Thyroid gland (tissue), 4 donors: ENCODE measurements around the gene SNX24. TPM values are rescaled to one million over a fixed set of nuclear protein-coding genes. Genes with fewer than 3 reads are reported as not detected.
"Not testable (repeated sequence)": the region's sequence is repeated elsewhere in the genome, so short reads cannot be mapped to it uniquely, and the experiment has no call there.

ENCODE experiments used
- DNase-seq, 2 donors: peaks; one replicate each; pipeline ENCODE4 v3.0.0-alpha.2; 2019
- H3K27ac ChIP-seq, 3 donors: fragments of 200-600 bp; sonication (generic); 1 replicate in 2 of 3; 2 replicates in 1 of 3; pipeline ENCODE4 v1.5.1; 2016 to 2019; ENCODE audit warnings: mild to moderate bottlenecking in 1 of 3, moderate library complexity in 1 of 3
- H3K27me3 ChIP-seq: fragments of 200-600 bp; sonication (generic); one replicate; pipeline ENCODE4 v1.5.1; 2019
- H3K36me3 ChIP-seq, 2 donors: fragments of 200-600 bp; sonication (generic); one replicate each; pipeline ENCODE4 v1.5.1; 2016 to 2019
- H3K4me1 ChIP-seq, 2 donors: fragments of 200-600 bp; sonication (generic); one replicate each; pipeline ENCODE4 v1.5.1; 2017 to 2019
- H3K4me3 ChIP-seq, 3 donors: fragments of 200-600 bp; sonication (generic); replicated peaks in 1 of 3; 1 replicate in 2 of 3; 2 replicates in 1 of 3; pipeline ENCODE4 v1.5.1; 2016; ENCODE audit warnings: mild to moderate bottlenecking in 1 of 3
- H3K9me3 ChIP-seq: fragments of 200-600 bp; sonication (generic); one replicate; pipeline ENCODE4 v1.5.1; 2017
- CTCF ChIP-seq, 6 experiments: fragments of 200-600 bp in 3 of 6; fragments of 450-650 bp in 3 of 6; sonication (generic) in 3 of 6; IDR thresholded peaks; one replicate each; pipeline ENCODE4 v1.5.1; 2016 to 2019; ENCODE audit warnings: antibody characterized with exemption in 6 of 6, mild to moderate bottlenecking in 2 of 6, inconsistent platforms in 1 of 6, moderate library complexity in 1 of 6
- POLR2A ChIP-seq, 2 donors: fragments of 450-650 bp; IDR thresholded peaks; one replicate each; pipeline ENCODE4 v1.6.1; 2017; ENCODE audit warnings: antibody characterized with exemption in 2 of 2, mild to moderate bottlenecking in 2 of 2, moderate library complexity in 1 of 2
- whole genome bisulfite sequencing, 2 donors: methylation state at CpG; one replicate each; pipeline ENCODE4 v1.1.5; 2017; 5-methylcytosine and 5-hydroxymethylcytosine counted together
- intact Hi-C: fragments of 100-400 bp; cut with DNase I; formaldehyde crosslinking; loops from one replicate; pipeline ENCODE4 v1.15.1; 2023
- total RNA-seq, 4 donors: library from RNA; depleted of rRNA; stranded (reverse); fragments of >200 nt; gene quantifications; one replicate each; pipeline ENCODE4 v1.2.3, GENCODE V29; 2016

Gene SNX24
- total RNA-seq, 4 donors from 2014 or later, result 17.1 to 39.7 (median 33.1) TPM

- whole genome bisulfite sequencing, 2 donors, result 66 to 68% methylated on average over 1 of the region's 1 CpG
- H3K36me3 ChIP-seq, result no peaks in the 10 kb centered on the region
- no peaks in the 10 kb centered on the region for H3K9me3 ChIP-seq
- H3K4me3 ChIP-seq, result no peak overlapping the region
- no peak for TF ChIP-seq CTCF (IDR thresholded peaks at IDR 0.05)
- TF ChIP-seq POLR2A (IDR thresholded peaks at IDR 0.05), result no peak
- H3K4me1 ChIP-seq, result peaks cover 12 to 17% of the 10 kb centered on the region in 2 donors
- peak; percentile 8 to 12 for DNase-seq
- no peaks in the 10 kb centered on the region for H3K27me3 ChIP-seq
- H3K27ac ChIP-seq, result no peak overlapping the region
- intact Hi-C loops, result loop anchor here (5.0 kb wide), 1 partner anchor 77 kb away; no protein-coding TSS in a partner anchor
Measured at GRCh38 chr5:122849771-122850170, 4.4 kb downstream of the SNX24 start.

- H3K9me3 ChIP-seq, H3K27me3 ChIP-seq, H3K36me3 ChIP-seq, intact Hi-C loops, DNase-seq, H3K27ac ChIP-seq, H3K4me3 ChIP-seq, H3K4me1 ChIP-seq: not testable (repeated sequence)
- 96% methylated on average over 8 of the region's 8 CpGs for WGBS, 2 donors
Measured at GRCh38 chr5:122857538-122857937, 12.1 kb downstream of the SNX24 start.

GRCh38 chr5:122858451-122858850 is 13.0 kb downstream of the SNX24 start:
- 72 to 78% methylated on average over 1 of the region's 1 CpG for WGBS, 2 donors
- intact Hi-C loops, result no loop called here
- TF ChIP-seq CTCF (IDR thresholded peaks at IDR 0.05), result no peak
- no peak for TF ChIP-seq POLR2A (IDR thresholded peaks at IDR 0.05)
- no peaks in the 10 kb centered on the region for H3K9me3 ChIP-seq
- H3K27ac ChIP-seq, result no peak overlapping the region
- H3K4me3 ChIP-seq, result no peak overlapping the region
- no peak for DNase-seq
- H3K27me3 ChIP-seq, result no peaks in the 10 kb centered on the region
- H3K4me1 ChIP-seq, result no peaks in the 10 kb centered on the region
- H3K36me3 ChIP-seq, result no peaks in the 10 kb centered on the region

- Histone ChIP-seq H3K4me3 (no peak overlapping the region), H3K27me3 (no peaks in the 10 kb centered on the region), H3K4me1 (no peaks in the 10 kb centered on the region), H3K27ac (no peak overlapping the region), H3K9me3 (no peaks in the 10 kb centered on the region), H3K36me3 (no peaks in the 10 kb centered on the region)
- no peak for TF ChIP-seq POLR2A (IDR thresholded peaks at IDR 0.05)
- no peak for TF ChIP-seq CTCF (IDR thresholded peaks at IDR 0.05)
- 69 to 76% methylated on average over 2 of the region's 2 CpGs for WGBS, 2 donors
- DNase-seq, result no peak
- intact Hi-C loops, result no loop called here
Measured at GRCh38 chr5:122863240-122863639, 17.8 kb downstream of the SNX24 start.

- no peak for DNase-seq
- no peaks in the 10 kb centered on the region for H3K27me3 ChIP-seq
- H3K4me1 ChIP-seq, result no peaks in the 10 kb centered on the region
- H3K36me3 ChIP-seq, result no peaks in the 10 kb centered on the region
- 97 to 100% methylated on average over 4 of the region's 4 CpGs for WGBS, 2 donors
- intact Hi-C loops, result no loop called here
- TF ChIP-seq POLR2A (IDR thresholded peaks at IDR 0.05) (no peak), CTCF (IDR thresholded peaks at IDR 0.05) (no peak)
- H3K27ac ChIP-seq, result no peak overlapping the region
- no peaks in the 10 kb centered on the region for H3K9me3 ChIP-seq
- no peak overlapping the region for H3K4me3 ChIP-seq
Measured at GRCh38 chr5:122863721-122864120, 18.3 kb downstream of the SNX24 start.

- no peak for DNase-seq
- intact Hi-C loops, result no loop called here
- 87 to 95% methylated on average over 6 of the region's 6 CpGs for WGBS, 2 donors
- Histone ChIP-seq H3K27ac (no peak overlapping the region), H3K9me3 (no peaks in the 10 kb centered on the region), H3K4me1 (no peaks in the 10 kb centered on the region), H3K4me3 (no peak overlapping the region), H3K27me3 (no peaks in the 10 kb centered on the region), H3K36me3 (no peaks in the 10 kb centered on the region)
- no peak for TF ChIP-seq CTCF (IDR thresholded peaks at IDR 0.05)
- TF ChIP-seq POLR2A (IDR thresholded peaks at IDR 0.05), result no peak
Measured at GRCh38 chr5:122864400-122864799, 19.0 kb downstream of the SNX24 start.
